HCT116 (cell line): ENCODE measurements around the gene ZNF276. TPM values are rescaled to one million over a fixed set of nuclear protein-coding genes. Genes with fewer than 3 reads are reported as not detected.

Experiments used
- ATAC-seq: fragments of 200-7000 bp; cut with Tn5 transposase; 2 replicates; pipeline ENCODE4 v1.9.1; 2020; ENCODE audit warnings: mild to moderate bottlenecking, moderate library complexity
- BruUV-seq: library from RNA; stranded (reverse); fragments of 400-500 nt; replicated peaks from 2 replicates; lab custom pipeline; 2021; lab: Mats Ljungman, UMichigan
- CTCF ChIA-PET: fragments of 300-600 bp; sonication (Branson Sonifier 250); formaldehyde crosslinking; loops from one replicate; lab custom pipeline; 2021; ENCODE audit warnings: antibody characterized with exemption; lab: Charles Lee
- POLR2A ChIA-PET: fragments of 300-600, 350-600 bp; sonication (Branson Sonifier 250); formaldehyde crosslinking; loops from one replicate; lab custom pipeline; 2021; ENCODE audit warnings: antibody characterized with exemption; lab: Charles Lee
- RAD21 ChIA-PET, 2 experiments: fragments of 300-600 bp; sonication (Branson Sonifier 250); formaldehyde crosslinking; loops; one replicate each; lab custom pipeline; 2023; ENCODE audit warnings: low total read pairs in 2 of 2; ENCODE audit not compliant: uncharacterized antibody in 2 of 2, unreplicated experiment in 2 of 2, low non-redundant PET in 1 of 2; lab: Charles Lee
- DNase-seq: peaks from one replicate; pipeline ENCODE4 v3.0.0-alpha.2; 2010; ENCODE audit warnings: low read depth, low spot score
- H2AFZ ChIP-seq: fragments of 200-600 bp; shearing (Covaris generic), sonication (generic); 2 replicates; pipeline ENCODE4 v1.6.1; 2017; ENCODE audit warnings: low read depth, mixed run types, mixed read lengths, antibody characterized with exemption, low read length; ENCODE audit not compliant: poor library complexity, severe bottlenecking
- H3K27ac ChIP-seq: 2 replicates; pipeline ENCODE4 v1.5.1; 2012; ENCODE audit warnings: low read depth, low read length
- H3K27me3 ChIP-seq: fragments of 200-600 bp; sonication (generic); 2 replicates; pipeline ENCODE4 v1.6.1; 2016; ENCODE audit warnings: mixed run types, low read length, mixed read lengths; ENCODE audit not compliant: insufficient read depth
- H3K36me3 ChIP-seq, 2 experiments: fragments of 200-500 bp in 1 of 2; fragments of 200-600 bp in 1 of 2; sonication (Bioruptor generic) in 1 of 2; sonication (generic) in 1 of 2; 2 replicates each; pipeline versions ENCODE4 v1.5.1 to v1.6.1; 2014 to 2016; ENCODE audit warnings: low read length in 2 of 2, inconsistent platforms in 1 of 2, mixed read lengths in 1 of 2, mixed run types in 1 of 2; ENCODE audit not compliant: insufficient read depth in 2 of 2, control insufficient read depth in 1 of 2
- H3K4me1 ChIP-seq, 2 experiments: fragments of 200-600 bp in 1 of 2; sonication (generic) in 1 of 2; 2 replicates each; pipeline versions ENCODE4 v1.5.1 to v1.6.1; 2012 to 2017; ENCODE audit warnings: low read length in 2 of 2, inconsistent platforms in 1 of 2, mild to moderate bottlenecking in 1 of 2, mixed read lengths in 1 of 2, mixed run types in 1 of 2, moderate library complexity in 1 of 2; ENCODE audit not compliant: insufficient read depth in 2 of 2, control insufficient read depth in 1 of 2
- H3K4me2 ChIP-seq: fragments of 200-600 bp; sonication (generic); 2 replicates; pipeline ENCODE4 v1.6.1; 2017; ENCODE audit warnings: mixed run types, low read length, mixed read lengths
- H3K4me3 ChIP-seq, 2 experiments: fragments of 200-600 bp in 1 of 2; sonication (generic) in 1 of 2; replicated peaks in 1 of 2; 2 replicates each; pipeline ENCODE4 v1.5.1; 2011 to 2016; ENCODE audit warnings: low read length in 2 of 2, control low read depth in 1 of 2, low read depth in 1 of 2, mild to moderate bottlenecking in 1 of 2, mixed read lengths in 1 of 2, mixed run types in 1 of 2
- H3K79me2 ChIP-seq: fragments of 200-600 bp; sonication (generic); 2 replicates; pipeline ENCODE4 v1.6.1; 2017; ENCODE audit warnings: mild to moderate bottlenecking, mixed run types, low read length, moderate library complexity, mixed read lengths; ENCODE audit not compliant: insufficient read depth
- H3K9ac ChIP-seq: fragments of 200-600 bp; sonication (generic); 2 replicates; pipeline ENCODE4 v1.6.1; 2016; ENCODE audit warnings: low read length, mixed read lengths
- H3K9me2 ChIP-seq: fragments of 200-600 bp; sonication (generic), shearing (Covaris generic); 2 replicates; pipeline ENCODE4 v1.6.1; 2017; ENCODE audit warnings: mixed run types, mild to moderate bottlenecking, moderate library complexity; ENCODE audit not compliant: insufficient read depth
- H3K9me3 ChIP-seq, 2 experiments: fragments of 200-500 bp in 1 of 2; fragments of 200-600 bp in 1 of 2; sonication (Bioruptor generic) in 1 of 2; sonication (generic) in 1 of 2; 2 replicates each; pipeline ENCODE4 v1.6.1; 2014 to 2017; ENCODE audit warnings: low read length in 2 of 2, mixed read lengths in 2 of 2, inconsistent platforms in 1 of 2, low read depth in 1 of 2, mild to moderate bottlenecking in 1 of 2, mixed run types in 1 of 2, moderate library complexity in 1 of 2; ENCODE audit not compliant: control insufficient read depth in 1 of 2, insufficient read depth in 1 of 2
- H4K20me1 ChIP-seq: fragments of 200-600 bp; sonication (generic), shearing (Covaris generic); 2 replicates; pipeline ENCODE4 v1.6.1; 2017; ENCODE audit warnings: mixed run types, mild to moderate bottlenecking, moderate library complexity; ENCODE audit not compliant: insufficient read depth
- EZH2phosphoT487 ChIP-seq: fragments of 200-600 bp; IDR thresholded peaks from 2 replicates; pipeline ENCODE4 v1.6.1; 2018; ENCODE audit warnings: antibody characterized with exemption, borderline replicate concordance
- POLR2A ChIP-seq: IDR thresholded peaks from 2 replicates; pipeline ENCODE4 v1.7.0; 2011; ENCODE audit warnings: borderline replicate concordance; ENCODE audit not compliant: insufficient read depth, insufficient read length; ENCODE audit errors: extremely low read depth
- POLR2AphosphoS5 ChIP-seq: IDR thresholded peaks from 2 replicates; pipeline ENCODE4 v1.6.1; 2011; ENCODE audit warnings: mild to moderate bottlenecking, low read depth, low read length, moderate library complexity
- RAD21 ChIP-seq: IDR thresholded peaks from 2 replicates; pipeline ENCODE4 v1.6.1; 2012; ENCODE audit warnings: low read depth, mild to moderate bottlenecking
- SIN3A ChIP-seq: IDR thresholded peaks from 2 replicates; pipeline ENCODE4 v1.6.1; 2012; ENCODE audit warnings: low read depth
- SRF ChIP-seq: IDR thresholded peaks from 2 replicates; pipeline ENCODE4 v1.6.1; 2012; ENCODE audit warnings: low read depth
- YY1 ChIP-seq: IDR thresholded peaks from 2 replicates; pipeline ENCODE4 v1.6.1; 2011; ENCODE audit warnings: low read length, low read depth, moderate library complexity, mild to moderate bottlenecking; ENCODE audit not compliant: insufficient replicate concordance; ENCODE audit errors: extremely low read depth
- ZFX ChIP-seq: fragments of 450-650 bp; IDR thresholded peaks from 2 replicates; pipeline ENCODE4 v1.6.1; 2017
- intact Hi-C: fragments of 100-400 bp; cut with micrococcal nuclease; formaldehyde crosslinking; loops from 2 replicates; pipeline ENCODE4 v1.10.0; 2022
- total RNA-seq: library from RNA; stranded (reverse); gene quantifications from one replicate; pipeline ENCODE4 v1.2.1, GENCODE V29; 2021; ENCODE audit not compliant: unreplicated experiment
- TF ChIP-seq, protein P1 (sequence below): IDR thresholded peaks from 2 replicates; pipeline ENCODE4 v1.6.1; 2011; ENCODE audit warnings: mild to moderate bottlenecking, low read length, moderate library complexity; ENCODE audit not compliant: insufficient replicate concordance; ENCODE audit errors: extremely low read depth

Gene ZNF276
- total RNA-seq, 1 experiment from 2014 or later, result 49.9 TPM

DNA sequence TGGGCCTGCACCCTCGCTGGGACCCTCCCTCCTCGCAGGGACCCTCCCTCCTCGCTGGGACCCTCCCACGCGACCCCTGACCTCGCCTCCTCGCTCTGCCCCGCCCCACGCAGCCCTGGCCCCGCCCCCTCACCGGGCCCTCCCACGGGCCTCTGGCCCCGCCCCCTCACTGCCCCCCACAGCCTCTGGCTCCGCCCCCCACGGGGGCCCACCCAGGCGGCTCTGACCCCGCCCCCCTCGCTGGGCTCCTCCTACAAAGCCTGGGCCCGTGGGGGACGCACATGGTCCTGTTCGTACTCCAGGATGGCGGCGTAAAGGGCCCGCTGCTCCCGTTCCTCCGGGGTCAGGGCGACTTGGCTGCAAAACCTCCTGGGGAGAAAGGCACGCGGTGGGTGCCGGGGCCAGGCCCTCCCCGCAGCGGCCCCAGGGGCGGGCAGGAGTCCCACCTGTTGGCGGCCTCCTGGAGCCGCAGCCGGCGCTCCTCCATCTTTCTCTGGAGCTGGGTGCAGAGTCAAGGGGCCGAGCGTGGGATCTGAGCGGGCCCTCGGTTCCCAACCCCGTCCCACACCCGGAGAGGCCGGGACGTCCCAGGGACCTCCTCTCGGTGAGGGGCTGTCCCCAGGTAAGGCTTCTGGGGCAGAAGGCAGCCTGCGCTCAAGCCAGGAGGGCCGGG, 9.6 kb upstream of the ZNF276 start:
- Histone ChIP-seq H3K9me3 (no peaks in the 10 kb centered on the region), H3K79me2 (peaks cover 42% of the 10 kb centered on the region), H4K20me1 (no peaks in the 10 kb centered on the region), H3K27ac (peak overlapping the region; percentile 83), H3K4me2 (peak overlapping the region; percentile 97), H3K27me3 (no peaks in the 10 kb centered on the region), H3K4me3 (peak overlapping the region; percentile 84 to 99), H3K9me2 (no peaks in the 10 kb centered on the region), H3K36me3 (peaks cover 9 to 20% of the 10 kb centered on the region in 2 experiments), H2AFZ (no peak overlapping the region), H3K9ac (peak overlapping the region; percentile 100), H3K4me1 (peaks cover 0 to 35% of the 10 kb centered on the region in 2 experiments; a peak in 2 of 4 replicates)
- TSS peak; percentile 75 for BruUV-seq
- TF ChIP-seq RAD21, result no peak
- TF ChIP-seq EZH2phosphoT487, result no peak
- no peak for TF ChIP-seq SRF
- TF ChIP-seq ZFX, result peak; percentile 95; the same call in 1 of the 2 replicates
- TF ChIP-seq YY1, result peak; percentile 74
- no peak for TF ChIP-seq SIN3A
- TF ChIP-seq POLR2AphosphoS5, result peak; percentile 98
- TF ChIP-seq, protein P1, sequence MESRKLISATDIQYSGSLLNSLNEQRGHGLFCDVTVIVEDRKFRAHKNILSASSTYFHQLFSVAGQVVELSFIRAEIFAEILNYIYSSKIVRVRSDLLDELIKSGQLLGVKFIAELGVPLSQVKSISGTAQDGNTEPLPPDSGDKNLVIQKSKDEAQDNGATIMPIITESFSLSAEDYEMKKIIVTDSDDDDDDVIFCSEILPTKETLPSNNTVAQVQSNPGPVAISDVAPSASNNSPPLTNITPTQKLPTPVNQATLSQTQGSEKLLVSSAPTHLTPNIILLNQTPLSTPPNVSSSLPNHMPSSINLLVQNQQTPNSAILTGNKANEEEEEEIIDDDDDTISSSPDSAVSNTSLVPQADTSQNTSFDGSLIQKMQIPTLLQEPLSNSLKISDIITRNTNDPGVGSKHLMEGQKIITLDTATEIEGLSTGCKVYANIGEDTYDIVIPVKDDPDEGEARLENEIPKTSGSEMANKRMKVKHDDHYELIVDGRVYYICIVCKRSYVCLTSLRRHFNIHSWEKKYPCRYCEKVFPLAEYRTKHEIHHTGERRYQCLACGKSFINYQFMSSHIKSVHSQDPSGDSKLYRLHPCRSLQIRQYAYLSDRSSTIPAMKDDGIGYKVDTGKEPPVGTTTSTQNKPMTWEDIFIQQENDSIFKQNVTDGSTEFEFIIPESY, result no peak
- TF ChIP-seq POLR2A, result peak; percentile 92
- peak; percentile 86 for ATAC-seq
- intact Hi-C loops, result no loop called here
- CTCF ChIA-PET, result interaction anchor here (2.3 kb wide), 1 partner anchor 11 kb away, joined by 6 read pairs; no protein-coding TSS in a partner anchor
- POLR2A ChIA-PET, result interaction anchor here (1.0 to 3.2 kb wide), 3 partner anchors 8 to 12 kb away, joined by 4 to 12 read pairs (median 4); partner anchors contain the start of gene VPS9D1
- peak; percentile 73 for DNase-seq
- RAD21 ChIA-PET, result no interaction called here
